D721Med (cell line): ENCODE measurements around the gene KCNQ4.

Experiments used
- DNase-seq: peaks from one replicate; pipeline ENCODE4 v3.0.0; 2011; ENCODE audit warnings: low spot score; ENCODE audit not compliant: insufficient read length
- FAIRE-seq: peaks from 2 replicates; lab custom pipeline; 2011; peaks lifted over from hg19 to GRCh38; lab: Jason Lieb, UNC
- CTCF ChIP-seq: IDR thresholded peaks from 2 replicates; pipeline ENCODE4 v1.5.1; 2012; ENCODE audit warnings: mild to moderate bottlenecking, control low read depth; ENCODE audit not compliant: insufficient read depth; ENCODE audit errors: missing control alignments

KCNQ4 gene

GRCh38 chr1:40798366-40799281 lies 15.0 kb downstream of the KCNQ4 start:
- FAIRE-seq = no peak
- no peak for TF ChIP-seq CTCF
- DNase-seq = no peak

- no peak for TF ChIP-seq CTCF
- no peak for FAIRE-seq
- DNase-seq = no peak
These were observed 15.8 kb downstream of the KCNQ4 start for GRCh38 chr1:40799351-40799867.

GRCh38 chr1:40801742-40802077 lies 18.1 kb downstream of the KCNQ4 start:
- FAIRE-seq (no peak), DNase-seq (no peak)
- TF ChIP-seq CTCF = no peak

GRCh38 chr1:40802078-40802741 lies 18.6 kb downstream of the KCNQ4 start:
- TF ChIP-seq CTCF = no peak
- DNase-seq = no peak
- no peak for FAIRE-seq

GRCh38 chr1:40802742-40803113 lies 19.1 kb downstream of the KCNQ4 start:
- no peak for TF ChIP-seq CTCF
- DNase-seq (no peak), FAIRE-seq (no peak)

- no peak for DNase-seq
- FAIRE-seq = no peak
- no peak for TF ChIP-seq CTCF
These were observed 19.9 kb downstream of the KCNQ4 start for GRCh38 chr1:40803447-40803846.
